GM12874 (cell line): ENCODE measurements around the gene CNTN1.

Experiments
- TF ChIP-seq, protein P1 (sequence below): IDR thresholded peaks from 2 replicates; pipeline ENCODE4 v1.5.1; 2011; ENCODE audit warnings: low read depth, mild to moderate bottlenecking, control low read depth, low read length, moderate library complexity; ENCODE audit not compliant: insufficient read depth

The CNTN1 gene

GRCh38 chr12:40921563-40922163, 229.4 kb downstream of the CNTN1 start:
- TF ChIP-seq, protein P1, sequence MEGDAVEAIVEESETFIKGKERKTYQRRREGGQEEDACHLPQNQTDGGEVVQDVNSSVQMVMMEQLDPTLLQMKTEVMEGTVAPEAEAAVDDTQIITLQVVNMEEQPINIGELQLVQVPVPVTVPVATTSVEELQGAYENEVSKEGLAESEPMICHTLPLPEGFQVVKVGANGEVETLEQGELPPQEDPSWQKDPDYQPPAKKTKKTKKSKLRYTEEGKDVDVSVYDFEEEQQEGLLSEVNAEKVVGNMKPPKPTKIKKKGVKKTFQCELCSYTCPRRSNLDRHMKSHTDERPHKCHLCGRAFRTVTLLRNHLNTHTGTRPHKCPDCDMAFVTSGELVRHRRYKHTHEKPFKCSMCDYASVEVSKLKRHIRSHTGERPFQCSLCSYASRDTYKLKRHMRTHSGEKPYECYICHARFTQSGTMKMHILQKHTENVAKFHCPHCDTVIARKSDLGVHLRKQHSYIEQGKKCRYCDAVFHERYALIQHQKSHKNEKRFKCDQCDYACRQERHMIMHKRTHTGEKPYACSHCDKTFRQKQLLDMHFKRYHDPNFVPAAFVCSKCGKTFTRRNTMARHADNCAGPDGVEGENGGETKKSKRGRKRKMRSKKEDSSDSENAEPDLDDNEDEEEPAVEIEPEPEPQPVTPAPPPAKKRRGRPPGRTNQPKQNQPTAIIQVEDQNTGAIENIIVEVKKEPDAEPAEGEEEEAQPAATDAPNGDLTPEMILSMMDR: peak; percentile 19; the same call in 1 of the 2 replicates

GRCh38 chr12:40937891-40938290, 245.7 kb downstream of the CNTN1 start:
- TF ChIP-seq, protein P1: no peak

DNA sequence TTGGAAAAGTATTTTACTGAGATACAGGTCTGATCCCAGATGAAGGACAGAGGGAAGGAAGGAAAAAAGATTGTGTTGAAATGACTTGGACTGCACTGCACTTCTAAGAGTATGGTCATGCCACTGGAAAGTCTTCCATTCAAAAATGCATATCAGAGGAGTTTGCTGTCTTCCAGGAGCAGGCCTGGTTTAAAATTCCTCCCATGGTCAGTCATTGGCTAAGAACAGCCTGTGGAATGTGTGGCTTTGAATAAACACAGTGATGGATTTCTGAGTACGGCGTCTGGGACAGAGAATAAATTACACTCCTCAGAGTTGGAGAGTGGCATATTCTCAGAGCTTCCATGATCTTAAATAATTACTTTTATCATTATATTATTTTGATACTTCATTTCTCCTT, 250.1 kb downstream of the CNTN1 start:
- TF ChIP-seq, protein P1: no peak

GRCh38 chr12:40945772-40946171, 253.5 kb downstream of the CNTN1 start:
- TF ChIP-seq, protein P1: no peak

- TF ChIP-seq, protein P1: 0 out of 2 replicates have a peak, but pooled peaks have one; percentile 19
These were observed 254.5 kb downstream of the CNTN1 start for GRCh38 chr12:40946612-40947194.

GRCh38 chr12:40947797-40948196, 255.6 kb downstream of the CNTN1 start:
- TF ChIP-seq, protein P1: no peak

DNA sequence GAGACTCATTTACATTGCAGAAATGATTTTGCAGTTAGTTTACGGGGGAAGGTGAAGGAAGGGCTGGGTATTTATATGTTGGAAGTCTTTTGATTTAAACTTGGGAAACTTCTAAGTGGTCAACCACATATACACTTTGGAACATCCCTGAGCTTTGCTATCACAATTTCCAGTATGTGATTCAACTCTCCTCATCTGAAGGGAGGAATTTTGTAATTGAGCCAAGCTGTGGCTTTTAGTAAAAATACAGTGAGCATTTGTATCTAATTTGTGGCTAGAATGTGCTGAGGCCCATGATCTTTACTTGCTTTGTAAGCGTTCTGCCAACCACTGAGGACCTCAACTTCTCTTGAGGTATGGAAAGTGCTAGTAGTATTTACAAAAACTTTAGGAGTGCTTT, 260.8 kb downstream of the CNTN1 start:
- TF ChIP-seq, protein P1: no peak
